Subcutaneous abdominal adipose tissue (tissue), 5 donors: ENCODE results near the gene TRIM52.
A peak's percentile ranks its signal among the peaks of the same experiment; 100 is the strongest.

Experiments used
- H3K27ac ChIP-seq: one replicate; pipeline ENCODE4 v1.7.0; 2013; ENCODE audit warnings: low read depth, mild to moderate bottlenecking, inconsistent platforms, low read length, moderate library complexity
- H3K27me3 ChIP-seq, 5 donors: one replicate each; pipeline ENCODE4 v1.7.0; 2013; ENCODE audit warnings: low read length in 5 of 5, inconsistent platforms in 1 of 5; ENCODE audit not compliant: control insufficient read depth in 5 of 5, insufficient read depth in 4 of 5
- H3K36me3 ChIP-seq, 5 donors: one replicate each; pipeline ENCODE4 v1.7.0; 2013; ENCODE audit warnings: low read length in 5 of 5; ENCODE audit not compliant: control insufficient read depth in 5 of 5, insufficient read depth in 5 of 5
- H3K4me1 ChIP-seq, 5 donors: one replicate each; pipeline ENCODE4 v1.7.0; 2013; ENCODE audit warnings: low read length in 5 of 5, mild to moderate bottlenecking in 3 of 5, moderate library complexity in 1 of 5; ENCODE audit not compliant: control insufficient read depth in 5 of 5, insufficient read depth in 5 of 5
- H3K4me3 ChIP-seq, 5 donors: one replicate each; pipeline ENCODE4 v1.7.0; 2013; ENCODE audit warnings: low read length in 5 of 5, low read depth in 1 of 5
- H3K9ac ChIP-seq, 5 donors: one replicate each; pipeline ENCODE4 v1.7.0; 2013; ENCODE audit warnings: low read length in 5 of 5, mild to moderate bottlenecking in 4 of 5, moderate library complexity in 3 of 5
- H3K9me3 ChIP-seq, 5 donors: one replicate each; pipeline ENCODE4 v1.7.0; 2013; ENCODE audit warnings: low read length in 5 of 5; ENCODE audit not compliant: control insufficient read depth in 5 of 5
- donor health status: healthy.
- donor health status: healthy.
- donor health status: healthy.
- donor health status: healthy.
- donor health status: healthy.

Gene TRIM52

GRCh38 chr5:181243018-181243563 is 17.9 kb downstream of the TRIM52 start:
- Histone ChIP-seq H3K36me3 (peaks cover 2 to 41% (median 36%) of the 10 kb centered on the region in 5 donors), H3K4me3 (peak overlapping the region; percentile 89 to 100 (median 99)), H3K27ac (peak overlapping the region; percentile 99), H3K9me3 (no peaks in the 10 kb centered on the region), H3K4me1 (peaks cover 15 to 59% (median 52%) of the 10 kb centered on the region in 5 donors), H3K9ac (peak overlapping the region; percentile 82 to 100 (median 93)), H3K27me3 (no peaks in the 10 kb centered on the region)

GRCh38 chr5:181242031-181242451 is 18.9 kb downstream of the TRIM52 start:
- H3K27ac ChIP-seq, result peak overlapping the region; percentile 99
- H3K9me3 ChIP-seq, result no peaks in the 10 kb centered on the region
- H3K4me3 ChIP-seq, result peak overlapping the region; percentile 89 to 100 (median 99)
- peak overlapping the region; percentile 82 to 100 (median 93) for H3K9ac ChIP-seq
- H3K4me1 ChIP-seq, result peaks cover 12 to 49% (median 44%) of the 10 kb centered on the region in 5 donors
- no peaks in the 10 kb centered on the region for H3K27me3 ChIP-seq
- H3K36me3 ChIP-seq, result peaks cover 7 to 52% (median 46%) of the 10 kb centered on the region in 5 donors

GRCh38 chr5:181241393-181241975 is 19.5 kb downstream of the TRIM52 start:
- Histone ChIP-seq H3K36me3 (peaks cover 9 to 57% (median 52%) of the 10 kb centered on the region in 5 donors), H3K27ac (peak overlapping the region; percentile 99), H3K9me3 (no peaks in the 10 kb centered on the region), H3K27me3 (no peaks in the 10 kb centered on the region), H3K9ac (peak overlapping the region; percentile 19 to 100 (median 82)), H3K4me1 (peaks cover 12 to 45% (median 42%) of the 10 kb centered on the region in 5 donors), H3K4me3 (peak overlapping the region; percentile 89 to 100 (median 99))

- Histone ChIP-seq H3K4me3 (no peak overlapping the region), H3K27me3 (no peaks in the 10 kb centered on the region), H3K9me3 (no peaks in the 10 kb centered on the region), H3K4me1 (peaks cover 7 to 41% (median 34%) of the 10 kb centered on the region in 5 donors), H3K9ac (no peak overlapping the region), H3K27ac (no peak overlapping the region), H3K36me3 (peaks cover 15 to 80% (median 72%) of the 10 kb centered on the region in 5 donors)
Measured at GRCh38 chr5:181239062-181239663, 21.8 kb downstream of the TRIM52 start.

- Histone ChIP-seq H3K9me3 (no peaks in the 10 kb centered on the region), H3K36me3 (peaks cover 15 to 92% (median 83%) of the 10 kb centered on the region in 5 donors), H3K27ac (no peak overlapping the region), H3K4me1 (peaks cover 7 to 34% (median 29%) of the 10 kb centered on the region in 5 donors), H3K27me3 (no peaks in the 10 kb centered on the region), H3K4me3 (no peak overlapping the region), H3K9ac (no peak overlapping the region)
Measured at GRCh38 chr5:181237729-181238385, 23.1 kb downstream of the TRIM52 start.

GRCh38 chr5:181236954-181237641 is 23.8 kb downstream of the TRIM52 start:
- no peak overlapping the region for H3K4me3 ChIP-seq
- peaks cover 4 to 33% (median 27%) of the 10 kb centered on the region in 5 donors for H3K4me1 ChIP-seq
- H3K9ac ChIP-seq, result no peak overlapping the region
- peaks cover 15 to 98% (median 89%) of the 10 kb centered on the region in 5 donors for H3K36me3 ChIP-seq
- H3K27me3 ChIP-seq, result no peaks in the 10 kb centered on the region
- no peaks in the 10 kb centered on the region for H3K9me3 ChIP-seq
- no peak overlapping the region for H3K27ac ChIP-seq

- peaks cover 15 to 94% (median 83%) of the 10 kb centered on the region in 5 donors for H3K36me3 ChIP-seq
- H3K27me3 ChIP-seq, result no peaks in the 10 kb centered on the region
- H3K9ac ChIP-seq, result no peak overlapping the region
- no peak overlapping the region for H3K27ac ChIP-seq
- H3K9me3 ChIP-seq, result no peaks in the 10 kb centered on the region
- H3K4me1 ChIP-seq, result peaks cover 0 to 27% (median 21%) of the 10 kb centered on the region in 5 donors
- no peak overlapping the region for H3K4me3 ChIP-seq
Measured at GRCh38 chr5:181236471-181236870, 24.5 kb downstream of the TRIM52 start.

- Histone ChIP-seq H3K4me1 (peaks cover 0 to 22% (median 19%) of the 10 kb centered on the region in 5 donors), H3K9ac (no peak overlapping the region), H3K4me3 (no peak overlapping the region), H3K27me3 (no peaks in the 10 kb centered on the region), H3K36me3 (peaks cover 15 to 94% (median 81%) of the 10 kb centered on the region in 5 donors), H3K27ac (peak overlapping the region; percentile 30), H3K9me3 (no peaks in the 10 kb centered on the region)
Measured at GRCh38 chr5:181235689-181236366, 25.1 kb downstream of the TRIM52 start.

- no peak overlapping the region for H3K4me3 ChIP-seq
- peaks cover 0 to 22% (median 19%) of the 10 kb centered on the region in 5 donors for H3K4me1 ChIP-seq
- H3K27me3 ChIP-seq, result no peaks in the 10 kb centered on the region
- H3K9me3 ChIP-seq, result no peaks in the 10 kb centered on the region
- no peak overlapping the region for H3K9ac ChIP-seq
- peak overlapping the region; percentile 30 for H3K27ac ChIP-seq
- peaks cover 15 to 93% (median 80%) of the 10 kb centered on the region in 5 donors for H3K36me3 ChIP-seq
Measured at GRCh38 chr5:181235323-181235688, 25.6 kb downstream of the TRIM52 start.
